NB4 (cell line): ENCODE results near the gene USH2A.

Source experiments
- MYC ChIP-seq: IDR thresholded peaks from 2 replicates; pipeline ENCODE4 v1.6.1; 2011; ENCODE audit warnings: low read depth, low read length
- POLR2A ChIP-seq: IDR thresholded peaks from 2 replicates; pipeline ENCODE4 v1.6.1; 2011; ENCODE audit warnings: mild to moderate bottlenecking; ENCODE audit not compliant: insufficient read length; ENCODE audit errors: extremely low read depth
- TF ChIP-seq, protein P1 (sequence below): IDR thresholded peaks from one replicate; pipeline ENCODE4 v1.5.1; 2012; ENCODE audit warnings: low read depth, low read length

DNA sequence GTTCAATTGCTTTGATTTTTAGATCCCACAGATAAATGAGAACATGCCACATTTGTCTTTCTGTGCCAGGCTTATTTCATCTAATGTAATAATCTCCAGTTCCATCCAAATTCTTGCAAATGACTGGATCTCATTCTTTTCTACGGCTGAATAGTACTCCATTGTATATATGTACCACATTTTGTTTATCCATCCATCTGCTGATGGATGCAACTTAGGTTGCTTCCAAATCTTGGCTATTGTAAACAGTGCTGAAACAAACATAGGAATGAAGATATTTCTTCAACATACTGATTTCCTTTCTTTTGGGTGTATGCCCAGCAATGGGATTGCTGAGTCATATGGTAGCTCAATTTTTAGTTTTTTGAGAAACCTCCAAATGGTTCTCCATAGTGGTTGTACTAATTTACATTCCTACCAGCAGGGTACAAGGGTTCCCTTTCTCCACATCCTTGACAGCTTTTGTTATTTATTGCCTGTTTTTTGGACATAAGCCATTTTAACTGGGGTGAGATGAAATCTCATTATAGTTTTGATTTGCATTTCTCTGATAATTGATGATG lies 511.8 kb downstream of the USH2A start:
- TF ChIP-seq MYC (no peak), POLR2A (no peak)
- TF ChIP-seq, protein P1, sequence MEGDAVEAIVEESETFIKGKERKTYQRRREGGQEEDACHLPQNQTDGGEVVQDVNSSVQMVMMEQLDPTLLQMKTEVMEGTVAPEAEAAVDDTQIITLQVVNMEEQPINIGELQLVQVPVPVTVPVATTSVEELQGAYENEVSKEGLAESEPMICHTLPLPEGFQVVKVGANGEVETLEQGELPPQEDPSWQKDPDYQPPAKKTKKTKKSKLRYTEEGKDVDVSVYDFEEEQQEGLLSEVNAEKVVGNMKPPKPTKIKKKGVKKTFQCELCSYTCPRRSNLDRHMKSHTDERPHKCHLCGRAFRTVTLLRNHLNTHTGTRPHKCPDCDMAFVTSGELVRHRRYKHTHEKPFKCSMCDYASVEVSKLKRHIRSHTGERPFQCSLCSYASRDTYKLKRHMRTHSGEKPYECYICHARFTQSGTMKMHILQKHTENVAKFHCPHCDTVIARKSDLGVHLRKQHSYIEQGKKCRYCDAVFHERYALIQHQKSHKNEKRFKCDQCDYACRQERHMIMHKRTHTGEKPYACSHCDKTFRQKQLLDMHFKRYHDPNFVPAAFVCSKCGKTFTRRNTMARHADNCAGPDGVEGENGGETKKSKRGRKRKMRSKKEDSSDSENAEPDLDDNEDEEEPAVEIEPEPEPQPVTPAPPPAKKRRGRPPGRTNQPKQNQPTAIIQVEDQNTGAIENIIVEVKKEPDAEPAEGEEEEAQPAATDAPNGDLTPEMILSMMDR, result no peak
